HepG2 (cell line): ENCODE results near the gene MADCAM1. TPM values are rescaled to one million over a fixed set of nuclear protein-coding genes. Genes with fewer than 3 reads are reported as not detected.

Source experiments
- BHLHE40 ChIP-seq: IDR thresholded peaks from 2 replicates; pipeline ENCODE4 v1.6.1; 2011; ENCODE audit warnings: low read length, improper control_type of control experiment
- BRCA1 ChIP-seq: sonication (generic); formaldehyde crosslinking; IDR thresholded peaks from 2 replicates; pipeline ENCODE4 v1.4.0; 2020; ENCODE audit warnings: missing genetic modification reagents
- ELF1 ChIP-seq: sonication (generic); formaldehyde crosslinking; IDR thresholded peaks from 2 replicates; pipeline ENCODE4 v1.4.0; 2020; ENCODE audit warnings: missing genetic modification reagents
- HNF4G ChIP-seq, 2 experiments: sonication (generic) in 1 of 2; formaldehyde crosslinking in 1 of 2; IDR thresholded peaks; 2 replicates each; pipeline versions ENCODE4 v1.4.0 to v1.6.1; 2011 to 2020; ENCODE audit warnings: borderline replicate concordance in 2 of 2, low read depth in 2 of 2, mild to moderate bottlenecking in 2 of 2, low read length in 1 of 2, missing genetic modification reagents in 1 of 2, moderate library complexity in 1 of 2
- HNRNPUL1 ChIP-seq: fragments of 200-400 bp; formaldehyde crosslinking; IDR thresholded peaks from 2 replicates; pipeline ENCODE4 v1.6.1; 2017; ENCODE audit warnings: low read depth, mild to moderate bottlenecking, low read length, moderate library complexity
- MAFG ChIP-seq: sonication (generic); formaldehyde crosslinking; IDR thresholded peaks from 2 replicates; pipeline ENCODE4 v1.5.1; 2020; ENCODE audit warnings: mild to moderate bottlenecking, missing genetic modification reagents
- MXD4 ChIP-seq: IDR thresholded peaks from 2 replicates; pipeline ENCODE4 v1.6.1; 2016; ENCODE audit warnings: mild to moderate bottlenecking, missing biosample characterization, missing genetic modification reagents
- NFYB ChIP-seq: sonication (generic); formaldehyde crosslinking; IDR thresholded peaks from 2 replicates; pipeline ENCODE4 v1.4.0; 2020; ENCODE audit warnings: missing genetic modification reagents
- NRL ChIP-seq: sonication (generic); formaldehyde crosslinking; IDR thresholded peaks from 2 replicates; pipeline ENCODE4 v1.5.0; 2020; ENCODE audit warnings: missing genetic modification reagents, mild to moderate bottlenecking, moderate library complexity, borderline replicate concordance
- PHF5A ChIP-seq: IDR thresholded peaks from one replicate; pipeline ENCODE4 v1.6.1; 2018; ENCODE audit warnings: low read depth, missing genetic modification reagents; ENCODE audit not compliant: unreplicated experiment
- RAD51 ChIP-seq: fragments of 450-650 bp; IDR thresholded peaks from 2 replicates; pipeline ENCODE4 v1.6.1; 2016; ENCODE audit warnings: borderline replicate concordance
- SALL1 ChIP-seq: sonication (generic); formaldehyde crosslinking; IDR thresholded peaks from 2 replicates; pipeline ENCODE4 v1.8.0; 2022; ENCODE audit warnings: mild to moderate bottlenecking, missing genetic modification reagents
- SMAD9 ChIP-seq: sonication (generic); formaldehyde crosslinking; IDR thresholded peaks from 2 replicates; pipeline ENCODE4 v1.5.1; 2020; ENCODE audit warnings: mild to moderate bottlenecking, missing genetic modification reagents
- SMARCC2 ChIP-seq: fragments of 450-650 bp; IDR thresholded peaks from 2 replicates; pipeline ENCODE4 v1.6.1; 2017; ENCODE audit warnings: antibody characterized with exemption, mild to moderate bottlenecking
- TAF1 ChIP-seq: sonication (generic); formaldehyde crosslinking; IDR thresholded peaks from 2 replicates; pipeline ENCODE4 v1.4.0; 2020; ENCODE audit warnings: missing genetic modification reagents
- ZBTB3 ChIP-seq: sonication (generic); formaldehyde crosslinking; IDR thresholded peaks from 2 replicates; pipeline ENCODE4 v1.4.0; 2020; ENCODE audit warnings: low read depth, mild to moderate bottlenecking, moderate library complexity, missing genetic modification reagents, borderline replicate concordance
- ZNF251 ChIP-seq: sonication (generic); formaldehyde crosslinking; IDR thresholded peaks from 2 replicates; pipeline ENCODE4 v1.9.0; 2021; ENCODE audit warnings: mild to moderate bottlenecking, missing genetic modification reagents
- ZNF530 ChIP-seq: sonication (generic); formaldehyde crosslinking; IDR thresholded peaks from 2 replicates; pipeline ENCODE4 v1.5.0; 2020; ENCODE audit warnings: low read depth, mild to moderate bottlenecking, missing genetic modification reagents
- ZNF891 ChIP-seq: sonication (generic); formaldehyde crosslinking; IDR thresholded peaks from 2 replicates; pipeline ENCODE4 v1.5.0; 2020; ENCODE audit warnings: mild to moderate bottlenecking, missing genetic modification reagents
- ZSCAN20 ChIP-seq: sonication (generic); formaldehyde crosslinking; IDR thresholded peaks from 2 replicates; pipeline ENCODE4 v1.4.0; 2020; ENCODE audit warnings: missing genetic modification reagents, mild to moderate bottlenecking, borderline replicate concordance
- ZSCAN21 ChIP-seq: sonication (generic); formaldehyde crosslinking; IDR thresholded peaks from 2 replicates; pipeline ENCODE4 v1.8.0; 2022; ENCODE audit warnings: mild to moderate bottlenecking, missing genetic modification reagents, moderate library complexity, borderline replicate concordance
- polyA plus RNA-seq, 8 experiments: library from polyadenylated mRNA; depleted of rRNA in 3 of 8; stranded (reverse) in 7 of 8; unstranded in 1 of 8; fragments of >200 nt; fragmentation: Illumina TruSeq in 4 of 8; extraction: Trizol in 4 of 8; gene quantifications; 2 replicates each; pipeline versions ENCODE4 v1.2.1 to v1.2.3, GENCODE V29; 2011 to 2016; ENCODE audit warnings: low read depth in 4 of 8, missing spikeins in 1 of 8, mixed read lengths in 1 of 8; ENCODE audit not compliant: insufficient read depth in 1 of 8
- total RNA-seq, 5 experiments: library from RNA; depleted of rRNA; stranded (reverse); fragments of >200 nt; fragmentation: Illumina TruSeq; extraction: Trizol; gene quantifications; 2 replicates each; pipeline ENCODE4 v1.2.3, GENCODE V29; 2016; ENCODE audit warnings: low read depth in 1 of 5
- TF ChIP-seq, protein P1 (sequence below): sonication (generic); formaldehyde crosslinking; IDR thresholded peaks from 2 replicates; pipeline ENCODE4 v1.8.1; 2022; ENCODE audit warnings: low read depth, mild to moderate bottlenecking, missing genetic modification reagents
- TF ChIP-seq, protein P2 (sequence below): sonication (generic); formaldehyde crosslinking; IDR thresholded peaks from 2 replicates; pipeline ENCODE4 v1.4.0; 2020; ENCODE audit warnings: missing genetic modification reagents
- TF ChIP-seq, protein P3 (sequence below): IDR thresholded peaks from 2 replicates; pipeline ENCODE4 v1.6.1; 2016; ENCODE audit warnings: low read depth, borderline replicate concordance
- TF ChIP-seq, protein P4 (sequence below): sonication (generic); formaldehyde crosslinking; IDR thresholded peaks from 2 replicates; pipeline ENCODE4 v1.5.0; 2020; ENCODE audit warnings: missing genetic modification reagents, mild to moderate bottlenecking, borderline replicate concordance

MADCAM1 gene
- total and polyA plus RNA-seq, 2 of the 13 experiments (the other 11 are each of a cell fraction or from before 2014, with no cell fraction given), result 0.29 to 0.33 TPM

DNA sequence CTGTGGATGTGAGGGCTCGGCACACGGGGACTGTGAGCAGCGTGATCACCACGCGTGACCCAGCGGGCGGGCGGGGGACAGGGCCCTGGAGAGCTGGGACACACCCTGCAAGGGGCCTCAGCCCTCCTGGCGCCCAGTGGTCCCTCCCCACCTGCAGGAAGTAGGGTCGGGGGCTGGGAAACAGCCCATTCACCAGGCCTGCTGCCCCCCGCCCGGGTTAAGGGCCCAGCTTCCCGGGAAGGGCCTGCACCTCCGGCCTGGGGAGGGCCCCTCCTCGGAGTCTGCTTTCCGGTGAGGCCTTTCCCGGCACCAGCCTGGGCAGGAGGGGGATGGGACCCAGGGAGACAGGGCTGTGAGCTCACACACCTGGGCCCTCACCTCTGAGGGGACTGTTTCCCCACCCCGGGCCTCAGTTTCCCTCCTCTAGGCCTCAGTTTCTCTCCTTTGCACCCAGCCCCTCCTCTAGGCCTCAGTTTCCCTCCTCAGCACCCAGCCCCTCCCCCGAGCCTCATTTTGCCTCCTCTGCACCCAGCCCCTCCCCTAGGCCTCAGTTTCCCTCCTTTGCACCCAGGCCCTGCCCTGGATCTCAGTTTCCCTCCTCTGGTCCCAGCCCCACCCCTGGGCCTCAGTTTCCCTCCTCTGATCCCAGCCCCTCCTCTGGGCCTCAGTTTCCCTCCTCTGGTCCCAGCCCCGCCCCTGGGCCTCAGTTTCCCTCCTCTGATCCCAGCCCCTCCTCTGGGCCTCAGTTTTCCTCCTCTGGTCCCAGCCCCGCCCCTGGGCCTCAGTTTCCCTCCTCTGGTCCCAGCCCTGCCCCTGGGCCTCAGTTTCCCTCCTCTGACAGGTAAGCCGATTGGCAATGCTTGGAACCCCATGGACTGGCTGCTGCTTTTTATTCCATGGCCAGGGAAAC, 1.9 kb upstream of the MADCAM1 start (continued):
- TF ChIP-seq, protein P1, sequence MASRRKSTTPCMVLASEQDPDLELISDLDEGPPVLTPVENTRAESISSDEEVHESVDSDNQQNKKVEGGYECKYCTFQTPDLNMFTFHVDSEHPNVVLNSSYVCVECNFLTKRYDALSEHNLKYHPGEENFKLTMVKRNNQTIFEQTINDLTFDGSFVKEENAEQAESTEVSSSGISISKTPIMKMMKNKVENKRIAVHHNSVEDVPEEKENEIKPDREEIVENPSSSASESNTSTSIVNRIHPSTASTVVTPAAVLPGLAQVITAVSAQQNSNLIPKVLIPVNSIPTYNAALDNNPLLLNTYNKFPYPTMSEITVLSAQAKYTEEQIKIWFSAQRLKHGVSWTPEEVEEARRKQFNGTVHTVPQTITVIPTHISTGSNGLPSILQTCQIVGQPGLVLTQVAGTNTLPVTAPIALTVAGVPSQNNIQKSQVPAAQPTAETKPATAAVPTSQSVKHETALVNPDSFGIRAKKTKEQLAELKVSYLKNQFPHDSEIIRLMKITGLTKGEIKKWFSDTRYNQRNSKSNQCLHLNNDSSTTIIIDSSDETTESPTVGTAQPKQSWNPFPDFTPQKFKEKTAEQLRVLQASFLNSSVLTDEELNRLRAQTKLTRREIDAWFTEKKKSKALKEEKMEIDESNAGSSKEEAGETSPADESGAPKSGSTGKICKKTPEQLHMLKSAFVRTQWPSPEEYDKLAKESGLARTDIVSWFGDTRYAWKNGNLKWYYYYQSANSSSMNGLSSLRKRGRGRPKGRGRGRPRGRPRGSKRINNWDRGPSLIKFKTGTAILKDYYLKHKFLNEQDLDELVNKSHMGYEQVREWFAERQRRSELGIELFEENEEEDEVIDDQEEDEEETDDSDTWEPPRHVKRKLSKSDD (CRISPR knock-in tag), result no peak
- TF ChIP-seq SMARCC2, result no peak
- no peak for TF ChIP-seq BRCA1 (CRISPR knock-in tag)
- no peak for TF ChIP-seq MAFG (CRISPR knock-in tag)
- TF ChIP-seq TAF1 (CRISPR knock-in tag), result no peak
- TF ChIP-seq MXD4, result no peak
- TF ChIP-seq, protein P2, sequence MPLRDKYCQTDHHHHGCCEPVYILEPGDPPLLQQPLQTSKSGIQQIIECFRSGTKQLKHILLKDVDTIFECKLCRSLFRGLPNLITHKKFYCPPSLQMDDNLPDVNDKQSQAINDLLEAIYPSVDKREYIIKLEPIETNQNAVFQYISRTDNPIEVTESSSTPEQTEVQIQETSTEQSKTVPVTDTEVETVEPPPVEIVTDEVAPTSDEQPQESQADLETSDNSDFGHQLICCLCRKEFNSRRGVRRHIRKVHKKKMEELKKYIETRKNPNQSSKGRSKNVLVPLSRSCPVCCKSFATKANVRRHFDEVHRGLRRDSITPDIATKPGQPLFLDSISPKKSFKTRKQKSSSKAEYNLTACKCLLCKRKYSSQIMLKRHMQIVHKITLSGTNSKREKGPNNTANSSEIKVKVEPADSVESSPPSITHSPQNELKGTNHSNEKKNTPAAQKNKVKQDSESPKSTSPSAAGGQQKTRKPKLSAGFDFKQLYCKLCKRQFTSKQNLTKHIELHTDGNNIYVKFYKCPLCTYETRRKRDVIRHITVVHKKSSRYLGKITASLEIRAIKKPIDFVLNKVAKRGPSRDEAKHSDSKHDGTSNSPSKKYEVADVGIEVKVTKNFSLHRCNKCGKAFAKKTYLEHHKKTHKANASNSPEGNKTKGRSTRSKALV (CRISPR knock-in tag), result no peak
- TF ChIP-seq SMAD9 (CRISPR knock-in tag), result no peak
- no peak for TF ChIP-seq ZSCAN20 (CRISPR knock-in tag)
- no peak for TF ChIP-seq ZNF251 (CRISPR knock-in tag)
- no peak for TF ChIP-seq ZNF891 (CRISPR knock-in tag)
- TF ChIP-seq ELF1 (CRISPR knock-in tag), result 0 out of 2 replicates have a peak, but pooled peaks have one; percentile 20
- TF ChIP-seq HNF4G (IDR thresholded peaks at IDR 0.05; ENCODE audit: borderline replicate concordance, low read depth, low read length), result no peak
- TF ChIP-seq HNF4G (CRISPR knock-in tag; IDR thresholded peaks at IDR 0.05; ENCODE audit: borderline replicate concordance, low read depth), result no peak
- TF ChIP-seq HNRNPUL1, result no peak
- TF ChIP-seq NFYB (CRISPR knock-in tag), result no peak
- no peak for TF ChIP-seq BHLHE40
- no peak; the same call in 1 of the 2 replicates for TF ChIP-seq SALL1
- peak; percentile 39; the same call in 1 of the 2 replicates for TF ChIP-seq NRL
- no peak for TF ChIP-seq RAD51
- TF ChIP-seq, protein P3, sequence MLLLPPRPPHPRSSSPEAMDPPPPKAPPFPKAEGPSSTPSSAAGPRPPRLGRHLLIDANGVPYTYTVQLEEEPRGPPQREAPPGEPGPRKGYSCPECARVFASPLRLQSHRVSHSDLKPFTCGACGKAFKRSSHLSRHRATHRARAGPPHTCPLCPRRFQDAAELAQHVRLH (CRISPR knock-in tag), result no peak
- TF ChIP-seq, protein P4, sequence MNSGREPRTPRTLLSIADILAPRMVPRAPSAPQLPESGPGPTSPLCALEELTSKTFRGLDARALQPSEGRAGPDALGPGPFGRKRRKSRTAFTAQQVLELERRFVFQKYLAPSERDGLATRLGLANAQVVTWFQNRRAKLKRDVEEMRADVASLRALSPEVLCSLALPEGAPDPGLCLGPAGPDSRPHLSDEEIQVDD (CRISPR knock-in tag), result no peak
- no peak for TF ChIP-seq ZSCAN21 (CRISPR knock-in tag)
- TF ChIP-seq PHF5A (CRISPR knock-in tag), result no peak
- no peak for TF ChIP-seq ZBTB3 (CRISPR knock-in tag)
- TF ChIP-seq ZNF530 (CRISPR knock-in tag), result no peak
